ENCODE data around the gene GPR31.

Gene GPR31

DNA sequence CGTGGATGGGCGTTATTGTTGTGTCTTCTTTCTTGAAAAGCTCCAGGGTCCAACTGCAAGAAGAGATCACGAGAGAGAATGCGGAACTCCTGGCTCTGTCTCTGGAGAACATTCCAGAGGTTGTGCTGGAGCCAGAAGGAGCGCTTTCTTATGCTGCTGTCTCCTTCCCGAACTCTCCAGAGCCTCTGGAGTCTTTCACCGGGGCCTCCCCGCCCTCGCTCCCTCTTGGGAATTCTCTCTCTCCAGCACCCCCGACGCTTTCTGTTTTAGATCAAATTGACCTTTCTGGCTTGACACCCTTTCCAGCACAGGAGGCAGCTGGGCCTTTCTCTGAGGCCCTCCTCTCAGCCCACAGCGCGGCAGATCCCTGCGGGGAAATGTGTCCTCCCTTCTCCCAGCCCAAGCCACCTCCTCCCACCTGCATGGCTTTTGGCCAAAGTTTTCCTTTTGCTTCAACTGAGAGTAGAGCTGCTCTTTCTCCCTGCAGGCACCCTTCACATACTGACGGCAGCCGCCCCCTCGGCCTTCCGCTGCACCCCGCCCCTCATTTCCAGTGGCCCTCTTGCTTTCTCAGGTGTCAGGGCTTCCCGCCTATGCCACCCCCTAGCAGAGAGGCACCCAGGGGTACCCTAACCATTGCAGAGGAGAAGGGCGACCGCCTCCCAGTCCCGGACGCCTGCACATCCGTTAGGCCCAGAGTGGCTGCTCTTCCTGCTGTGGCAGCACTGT is 41.5 kb downstream of the GPR31 start:
- DNase-seq = no peak

GRCh38 chr6:167115054-167115453 is 42.7 kb downstream of the GPR31 start:
- no peak for DNase-seq

DNA sequence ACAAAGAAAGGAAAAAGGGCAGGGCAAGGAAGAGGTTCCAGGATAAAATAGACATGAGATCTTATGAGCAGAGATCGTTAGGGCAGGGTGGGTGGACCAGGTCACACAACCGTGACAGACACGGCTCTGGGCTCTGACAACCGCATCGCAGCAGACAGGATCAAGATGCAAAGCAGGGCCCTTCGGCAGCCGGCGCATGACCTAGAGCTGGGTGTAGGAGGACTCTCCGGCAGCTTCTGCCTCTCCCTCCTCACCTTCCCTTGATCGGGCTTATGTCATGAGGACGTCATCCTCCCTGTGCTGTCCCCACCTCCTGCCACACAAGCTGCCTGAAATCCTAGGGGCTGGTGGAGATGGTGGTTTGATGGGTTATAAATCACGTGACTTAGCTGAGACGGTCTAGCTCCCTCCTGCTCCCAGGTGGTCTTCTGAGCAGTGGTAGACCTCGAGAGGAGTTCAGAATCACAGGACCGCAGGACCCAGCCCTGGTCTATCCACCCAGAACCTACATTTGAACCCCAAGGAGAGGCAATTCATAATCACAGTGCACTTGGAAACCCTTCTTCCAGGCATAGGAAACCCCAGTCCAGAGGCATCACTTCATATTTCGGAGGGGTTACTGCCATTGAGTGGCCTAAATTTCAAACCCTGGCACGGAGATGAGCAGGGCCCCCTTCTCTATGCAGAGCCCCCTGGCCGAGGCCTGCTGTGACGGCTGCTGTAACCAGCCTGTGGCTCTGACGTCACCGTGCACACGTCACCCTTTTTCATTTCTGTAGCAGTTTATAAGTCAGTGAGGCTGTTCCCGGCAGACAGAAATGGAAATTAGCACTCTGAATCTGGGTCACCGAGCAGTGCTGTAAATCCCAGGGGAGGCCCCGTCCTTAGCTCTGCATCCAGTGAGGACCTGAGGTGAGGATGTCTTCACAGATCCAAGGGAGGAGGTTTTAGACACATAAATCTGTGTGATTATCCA is 43.6 kb downstream of the GPR31 start:
- no peak for DNase-seq

GRCh38 chr6:167113047-167113754 is 44.6 kb downstream of the GPR31 start:
- no peak for DNase-seq

DNA sequence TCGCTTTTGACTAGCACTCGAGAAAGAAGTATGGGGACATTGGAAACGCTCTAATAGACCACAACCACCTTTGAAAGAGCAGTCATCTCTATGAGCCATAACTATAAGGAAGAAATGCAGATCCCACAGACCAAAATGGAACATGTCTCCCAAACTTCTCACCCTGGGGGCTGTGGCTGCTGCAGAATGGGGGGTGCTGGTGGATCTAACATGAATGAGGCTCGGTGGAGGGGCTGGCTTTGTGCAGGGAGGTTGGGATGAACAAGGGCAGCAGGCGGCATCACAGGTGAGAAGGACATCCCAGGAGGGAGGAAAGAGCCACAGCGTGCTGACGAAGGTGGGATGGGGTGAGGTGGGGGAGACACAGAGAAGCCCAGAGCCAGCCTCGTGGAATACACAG is 45.4 kb downstream of the GPR31 start:
- no peak for DNase-seq

- no peak for DNase-seq
Observed at GRCh38 chr6:167111597-167111996, 46.2 kb downstream of the GPR31 start.

DNA sequence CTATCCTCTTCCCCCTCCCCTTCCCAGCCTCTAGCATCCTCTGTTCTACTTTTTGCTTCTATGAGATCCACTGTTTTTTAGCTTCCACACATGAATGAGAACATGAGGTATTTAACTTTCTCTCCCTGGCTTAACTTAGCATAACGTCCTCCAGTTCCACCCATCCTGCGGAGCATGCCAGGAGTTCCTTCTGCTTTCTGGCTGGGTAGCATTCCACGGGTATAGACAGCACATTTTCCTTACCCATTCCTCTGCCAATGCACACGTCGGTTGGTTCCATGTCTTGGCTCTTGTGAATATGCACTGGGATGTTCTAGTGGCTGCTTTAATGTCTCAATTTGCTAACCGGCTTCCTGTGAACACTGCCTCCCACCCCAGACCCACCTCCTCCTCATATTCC is 48.1 kb downstream of the GPR31 start:
- no peak for DNase-seq

- no peak for DNase-seq
Observed at GRCh38 chr6:167108278-167108677, 49.5 kb downstream of the GPR31 start.

DNA sequence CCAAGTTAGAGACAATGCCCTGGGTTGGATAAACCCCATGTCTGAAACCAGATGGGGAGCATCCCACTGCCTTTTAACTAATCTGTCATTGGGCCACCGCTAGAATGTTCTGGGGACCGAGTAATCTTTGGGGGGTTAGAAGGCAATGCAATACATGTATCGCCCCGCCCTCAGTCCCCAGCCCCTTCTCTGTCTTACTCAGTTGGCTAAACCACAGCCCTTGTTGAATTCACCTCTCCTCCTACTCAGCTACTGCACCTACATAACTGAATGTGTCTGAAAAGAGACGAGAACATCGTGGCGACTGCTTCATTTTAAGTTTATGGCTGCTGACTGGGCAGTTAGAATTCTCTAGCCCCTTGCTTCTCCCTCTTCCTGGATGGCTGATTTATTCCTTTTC is 50.0 kb downstream of the GPR31 start:
- no peak for DNase-seq

- DNase-seq = no peak
Observed at GRCh38 chr6:167106406-167106805, 51.4 kb downstream of the GPR31 start.
